GM19043 (cell line): ENCODE measurements around the gene GBGT1.

Experiments
- ATAC-seq: cut with Tn5 transposase; IDR thresholded peaks from one replicate; pipeline ENCODE4 v1.9.1; 2021; ENCODE audit warnings: low read depth; ENCODE audit not compliant: unreplicated experiment

The GBGT1 gene

GRCh38 chr9:133104718-133105460, 58.8 kb downstream of the GBGT1 start:
- no peak for ATAC-seq

GRCh38 chr9:133103987-133104505, 59.7 kb downstream of the GBGT1 start:
- ATAC-seq: no peak

GRCh38 chr9:133103183-133103986, 60.3 kb downstream of the GBGT1 start:
- ATAC-seq: no peak
